Naive B cell (primary cell): ENCODE measurements around the gene IL34. TPM values are rescaled to one million over a fixed set of nuclear protein-coding genes. Genes with fewer than 3 reads are reported as not detected.
A peak's percentile ranks its signal among the peaks of the same experiment; 100 is the strongest.

Source experiments
- ATAC-seq, 2 donors: fragments of 150-1000 bp; cut with Tn5 transposase; 2 replicates each; pipeline ENCODE4 v1.10.0; 2021; ENCODE audit warnings: low read depth in 2 of 2, mild to moderate bottlenecking in 2 of 2, moderate library complexity in 2 of 2
- DNase-seq: peaks from one replicate; pipeline ENCODE4 v3.0.0; 2022
- H3K27ac Mint-ChIP-seq, 6 donors: one replicate each; pipeline ENCODE4 v1.8.0; 2020 to 2022; ENCODE audit warnings: mild to moderate bottlenecking in 6 of 6, mixed read lengths in 6 of 6, moderate library complexity in 5 of 6, inconsistent platforms in 2 of 6
- H3K27me3 Mint-ChIP-seq, 3 donors: one replicate each; pipeline ENCODE4 v1.8.0; 2021 to 2022; ENCODE audit warnings: mixed read lengths in 3 of 3, mild to moderate bottlenecking in 1 of 3
- H3K36me3 Mint-ChIP-seq, 2 donors: one replicate each; pipeline ENCODE4 v1.8.0; 2020 to 2022; ENCODE audit warnings: mixed read lengths in 2 of 2, inconsistent platforms in 1 of 2, mild to moderate bottlenecking in 1 of 2
- H3K4me1 Mint-ChIP-seq, 3 donors: one replicate each; pipeline ENCODE4 v1.8.0; 2020 to 2022; ENCODE audit warnings: mixed read lengths in 3 of 3, inconsistent platforms in 1 of 3, mild to moderate bottlenecking in 1 of 3, moderate library complexity in 1 of 3
- H3K4me3 Mint-ChIP-seq, 8 donors: one replicate each; pipeline ENCODE4 v1.8.0; 2020 to 2022; ENCODE audit warnings: mild to moderate bottlenecking in 8 of 8, mixed read lengths in 8 of 8, moderate library complexity in 8 of 8, inconsistent platforms in 2 of 8
- H3K9me3 Mint-ChIP-seq, 7 donors: one replicate each; pipeline ENCODE4 v1.8.0; 2020 to 2022; ENCODE audit warnings: mixed read lengths in 7 of 7, mild to moderate bottlenecking in 5 of 7, inconsistent platforms in 2 of 7, moderate library complexity in 1 of 7
- polyA plus RNA-seq, 6 donors: library from polyadenylated mRNA; unstranded; fragments of 300-500 nt; fragmentation: Illumina TruSeq; gene quantifications; one replicate each; pipeline ENCODE4 v1.2.3, GENCODE V29; 2021; ENCODE audit warnings: low read depth in 6 of 6

The IL34 gene
- polyA plus RNA-seq = not detected

GRCh38 chr16:70646260-70647241, at the start of gene IL34:
TSS of gene IL34 (plus strand) at chr16:70646559. CDS start at chr16:70646948, 389 bp downstream.
- no peaks in the 10 kb centered on the region for H3K4me1 Mint-ChIP-seq
- H3K4me3 Mint-ChIP-seq = no peak within 1 kb of the TSS
- DNase-seq = no peak
- H3K27me3 Mint-ChIP-seq = peaks cover 5 to 20% (median 16%) of the 10 kb centered on the region in 3 donors
- no peaks in the 10 kb centered on the region for H3K9me3 Mint-ChIP-seq
- H3K27ac Mint-ChIP-seq = no peak within 1 kb of the TSS
- no peak for ATAC-seq
- no peaks in the 10 kb centered on the region for H3K36me3 Mint-ChIP-seq

GRCh38 chr16:70597135-70597835, 49.1 kb upstream of the IL34 start:
- H3K4me3 Mint-ChIP-seq = no peak overlapping the region
- peaks cover 5 to 19% (median 7%) of the 10 kb centered on the region in 3 donors for H3K27me3 Mint-ChIP-seq
- no peaks in the 10 kb centered on the region for H3K9me3 Mint-ChIP-seq
- no peak for DNase-seq
- no peaks in the 10 kb centered on the region for H3K36me3 Mint-ChIP-seq
- no peaks in the 10 kb centered on the region for H3K4me1 Mint-ChIP-seq
- no peak overlapping the region for H3K27ac Mint-ChIP-seq
- ATAC-seq = no peak

- H3K36me3 Mint-ChIP-seq = no peaks in the 10 kb centered on the region
- H3K4me1 Mint-ChIP-seq = no peaks in the 10 kb centered on the region
- H3K27ac Mint-ChIP-seq = no peak overlapping the region
- no peak for DNase-seq
- ATAC-seq = no peak
- H3K27me3 Mint-ChIP-seq = peaks cover 5 to 19% (median 7%) of the 10 kb centered on the region in 3 donors
- H3K4me3 Mint-ChIP-seq = no peak overlapping the region
- no peaks in the 10 kb centered on the region for H3K9me3 Mint-ChIP-seq
Observed at GRCh38 chr16:70598937-70599503, 47.3 kb upstream of the IL34 start.

- H3K36me3 Mint-ChIP-seq = no peaks in the 10 kb centered on the region
- DNase-seq (no peak), ATAC-seq (no peak)
- peaks cover 5 to 19% (median 7%) of the 10 kb centered on the region in 3 donors for H3K27me3 Mint-ChIP-seq
- no peaks in the 10 kb centered on the region for H3K4me1 Mint-ChIP-seq
- no peaks in the 10 kb centered on the region for H3K9me3 Mint-ChIP-seq
- H3K4me3 Mint-ChIP-seq = peak overlapping the region in 1 of 8 donors; percentile 37
- H3K27ac Mint-ChIP-seq = no peak overlapping the region
Observed at GRCh38 chr16:70600730-70601129, 45.6 kb upstream of the IL34 start.

GRCh38 chr16:70601576-70602575, 44.5 kb upstream of the IL34 start:
- no peak for ATAC-seq
- DNase-seq = no peak
- H3K9me3 Mint-ChIP-seq = no peaks in the 10 kb centered on the region
- no peak overlapping the region for H3K4me3 Mint-ChIP-seq
- peaks cover 5 to 19% (median 7%) of the 10 kb centered on the region in 3 donors for H3K27me3 Mint-ChIP-seq
- no peaks in the 10 kb centered on the region for H3K4me1 Mint-ChIP-seq
- peak overlapping the region in 1 of 6 donors; percentile 32 for H3K27ac Mint-ChIP-seq
- H3K36me3 Mint-ChIP-seq = no peaks in the 10 kb centered on the region

GRCh38 chr16:70602831-70603230, 43.5 kb upstream of the IL34 start:
- ATAC-seq (no peak), DNase-seq (no peak)
- Mint-ChIP-seq H3K4me3 (no peak overlapping the region), H3K27me3 (peaks cover 5 to 19% (median 12%) of the 10 kb centered on the region in 3 donors), H3K36me3 (no peaks in the 10 kb centered on the region), H3K27ac (no peak overlapping the region), H3K9me3 (no peaks in the 10 kb centered on the region), H3K4me1 (no peaks in the 10 kb centered on the region)

GRCh38 chr16:70604407-70605282, 41.7 kb upstream of the IL34 start:
- H3K4me3 Mint-ChIP-seq = no peak overlapping the region
- no peak for DNase-seq
- H3K4me1 Mint-ChIP-seq = no peaks in the 10 kb centered on the region
- H3K36me3 Mint-ChIP-seq = no peaks in the 10 kb centered on the region
- no peak for ATAC-seq
- peaks cover 5 to 16% (median 12%) of the 10 kb centered on the region in 3 donors for H3K27me3 Mint-ChIP-seq
- peak overlapping the region in 2 of 6 donors; percentile 34 to 42 for H3K27ac Mint-ChIP-seq
- no peaks in the 10 kb centered on the region for H3K9me3 Mint-ChIP-seq

GRCh38 chr16:70605283-70605657, 41.1 kb upstream of the IL34 start:
- peak overlapping the region in 2 of 6 donors; percentile 42 to 62 for H3K27ac Mint-ChIP-seq

GRCh38 chr16:70608521-70608920, 37.8 kb upstream of the IL34 start:
- Mint-ChIP-seq H3K4me1 (no peaks in the 10 kb centered on the region), H3K27ac (no peak overlapping the region), H3K36me3 (no peaks in the 10 kb centered on the region), H3K4me3 (no peak overlapping the region), H3K9me3 (no peaks in the 10 kb centered on the region), H3K27me3 (peaks cover 0 to 12% (median 5%) of the 10 kb centered on the region in 3 donors)
- DNase-seq (no peak), ATAC-seq (no peak)

More at GRCh38 chr16:70605283-70605657, 41.1 kb upstream of the IL34 start:
- DNase-seq (no peak), ATAC-seq (no peak)
- no peaks in the 10 kb centered on the region for H3K9me3 Mint-ChIP-seq
- no peaks in the 10 kb centered on the region for H3K4me1 Mint-ChIP-seq
- H3K4me3 Mint-ChIP-seq = no peak overlapping the region
- peaks cover under 1 to 12% (median 7%) of the 10 kb centered on the region in 3 donors for H3K27me3 Mint-ChIP-seq
- H3K36me3 Mint-ChIP-seq = no peaks in the 10 kb centered on the region

- Mint-ChIP-seq H3K27ac (no peak overlapping the region), H3K4me1 (no peaks in the 10 kb centered on the region), H3K4me3 (no peak overlapping the region), H3K9me3 (no peaks in the 10 kb centered on the region), H3K27me3 (peaks cover 0 to 12% (median 5%) of the 10 kb centered on the region in 3 donors), H3K36me3 (no peaks in the 10 kb centered on the region)
- no peak for DNase-seq
- ATAC-seq = no peak
Observed at GRCh38 chr16:70610273-70611223, 35.8 kb upstream of the IL34 start.

GRCh38 chr16:70611224-70611598, 35.1 kb upstream of the IL34 start:
- no peak for ATAC-seq
- no peaks in the 10 kb centered on the region for H3K4me1 Mint-ChIP-seq
- H3K27ac Mint-ChIP-seq = no peak overlapping the region
- no peak for DNase-seq
- peaks cover 0 to 12% (median 5%) of the 10 kb centered on the region in 3 donors for H3K27me3 Mint-ChIP-seq
- H3K36me3 Mint-ChIP-seq = no peaks in the 10 kb centered on the region
- H3K4me3 Mint-ChIP-seq = no peak overlapping the region
- no peaks in the 10 kb centered on the region for H3K9me3 Mint-ChIP-seq
